ENCODE measurements around the gene DAZAP1. TPM values are rescaled to one million over a fixed set of nuclear protein-coding genes. Genes with fewer than 3 reads are reported as not detected.

The DAZAP1 gene
- total and polyA plus RNA-seq, 8 donors = 21.4 to 124 (median 51.5) TPM

DNA sequence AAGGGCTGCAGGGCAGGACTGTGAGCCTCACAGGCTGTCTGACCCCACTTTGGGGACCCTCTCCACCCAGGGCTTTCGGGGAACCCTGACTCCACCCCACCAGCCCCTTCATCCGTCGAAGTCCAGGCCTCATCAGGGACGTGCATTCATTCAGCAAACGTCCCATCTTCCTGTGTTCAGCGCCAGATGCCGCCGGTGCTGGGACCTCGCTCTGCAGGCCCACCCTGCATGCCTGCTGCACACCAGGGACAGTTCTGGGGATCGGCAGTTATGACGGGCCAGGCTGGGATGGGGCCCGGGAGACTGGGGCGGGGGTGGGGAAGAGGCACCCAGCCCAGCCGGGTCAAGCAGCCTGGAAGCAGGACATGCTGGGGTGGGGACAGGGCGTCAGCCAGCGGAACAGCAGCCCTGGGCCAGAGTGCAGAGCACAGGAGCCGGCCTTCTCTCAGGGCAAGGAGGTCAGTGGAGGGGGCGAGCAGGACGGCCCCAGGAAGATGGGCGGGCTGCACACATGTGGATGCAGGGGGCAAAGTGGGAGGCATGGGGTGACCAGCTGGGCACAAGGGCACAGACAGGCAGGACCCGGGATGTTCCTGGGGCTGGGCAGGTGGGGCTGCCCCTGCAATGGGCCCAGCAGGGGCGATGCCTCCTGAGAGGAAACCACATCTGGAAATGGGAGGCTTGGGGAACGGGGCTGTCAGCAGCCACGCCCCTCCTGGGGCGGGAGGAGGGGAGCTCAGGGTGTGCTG lies 11.2 kb upstream of the DAZAP1 start:
- no peak for TF ChIP-seq POLR2AphosphoS5 (IDR thresholded peaks at IDR 0.05)
- TF ChIP-seq POLR2A (IDR thresholded peaks at IDR 0.05) = no peak
- TF ChIP-seq EP300 (IDR thresholded peaks at IDR 0.05) = no peak
- TF ChIP-seq, protein P1, sequence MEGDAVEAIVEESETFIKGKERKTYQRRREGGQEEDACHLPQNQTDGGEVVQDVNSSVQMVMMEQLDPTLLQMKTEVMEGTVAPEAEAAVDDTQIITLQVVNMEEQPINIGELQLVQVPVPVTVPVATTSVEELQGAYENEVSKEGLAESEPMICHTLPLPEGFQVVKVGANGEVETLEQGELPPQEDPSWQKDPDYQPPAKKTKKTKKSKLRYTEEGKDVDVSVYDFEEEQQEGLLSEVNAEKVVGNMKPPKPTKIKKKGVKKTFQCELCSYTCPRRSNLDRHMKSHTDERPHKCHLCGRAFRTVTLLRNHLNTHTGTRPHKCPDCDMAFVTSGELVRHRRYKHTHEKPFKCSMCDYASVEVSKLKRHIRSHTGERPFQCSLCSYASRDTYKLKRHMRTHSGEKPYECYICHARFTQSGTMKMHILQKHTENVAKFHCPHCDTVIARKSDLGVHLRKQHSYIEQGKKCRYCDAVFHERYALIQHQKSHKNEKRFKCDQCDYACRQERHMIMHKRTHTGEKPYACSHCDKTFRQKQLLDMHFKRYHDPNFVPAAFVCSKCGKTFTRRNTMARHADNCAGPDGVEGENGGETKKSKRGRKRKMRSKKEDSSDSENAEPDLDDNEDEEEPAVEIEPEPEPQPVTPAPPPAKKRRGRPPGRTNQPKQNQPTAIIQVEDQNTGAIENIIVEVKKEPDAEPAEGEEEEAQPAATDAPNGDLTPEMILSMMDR (IDR thresholded peaks at IDR 0.05) = no peak
- Histone ChIP-seq H3K27me3 (peaks cover 0 to 7% (median 0%) of the 10 kb centered on the region in 3 donors), H3K9me3 (no peaks in the 10 kb centered on the region), H3K4me3 (no peak overlapping the region), H3K36me3 (peaks cover 18 to 36% (median 34%) of the 10 kb centered on the region in 4 donors), H3K4me1 (peaks cover 38 to 51% (median 49%) of the 10 kb centered on the region in 4 donors), H3K27ac (no peak overlapping the region)
- no peak for DNase-seq
- 29 to 46% (median 43%) methylated on average over 8 to 25 of the region's 25 CpGs for WGBS, 5 donors
- intact Hi-C loops (cut with DNase I; ENCODE audit: low total_unique reads) = no loop called here

DNA sequence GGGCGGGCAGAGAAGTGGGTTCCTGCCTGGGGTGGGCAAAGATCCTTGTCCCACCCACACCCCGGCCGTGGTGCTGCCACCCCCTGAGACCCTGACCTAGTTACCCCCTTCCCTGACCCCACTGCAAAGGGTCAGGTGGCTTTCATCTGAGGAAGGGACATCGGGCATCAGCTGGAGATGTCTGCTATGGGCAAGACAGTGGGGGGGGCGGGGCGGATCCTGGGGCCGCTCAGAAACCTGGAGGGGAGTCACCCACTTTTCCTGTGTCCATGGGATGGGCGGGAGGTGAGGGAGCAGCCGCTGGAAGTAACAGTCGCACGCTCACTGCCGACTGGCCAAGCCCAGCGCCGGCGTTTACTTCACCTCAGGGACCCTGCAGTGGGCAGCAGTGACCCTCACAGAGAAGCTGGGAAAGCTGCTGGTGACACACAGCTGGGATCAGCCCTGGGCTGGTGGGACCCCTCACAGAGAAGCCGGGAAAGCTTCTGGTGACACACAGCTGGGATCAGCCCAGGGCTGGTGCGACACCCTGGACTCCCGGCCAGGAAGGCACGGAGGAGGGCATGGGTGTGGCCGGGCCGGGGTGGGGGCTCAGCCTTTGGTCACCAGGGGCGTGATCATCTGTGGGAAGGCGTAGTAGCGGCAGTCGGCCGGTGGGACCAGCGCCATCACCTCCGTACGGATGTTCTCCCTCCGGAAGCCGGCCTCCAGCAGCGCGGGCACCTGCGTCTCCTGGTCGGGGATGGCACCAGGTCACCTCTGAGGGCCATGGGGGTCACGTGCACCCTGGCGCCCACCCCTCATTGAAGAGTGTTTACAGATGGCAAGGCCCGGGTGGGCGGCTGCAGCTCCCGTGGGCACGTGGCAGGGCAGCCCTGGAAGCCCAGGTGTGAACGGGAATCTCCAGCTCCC lies 10.4 kb upstream of the DAZAP1 start:
- H3K36me3 ChIP-seq = peaks cover 17 to 28% (median 26%) of the 10 kb centered on the region in 4 donors
- H3K4me3 ChIP-seq = no peak overlapping the region
- peaks cover 46 to 59% (median 58%) of the 10 kb centered on the region in 4 donors for H3K4me1 ChIP-seq
- TF ChIP-seq EP300 (IDR thresholded peaks at IDR 0.05) (no peak), POLR2AphosphoS5 (IDR thresholded peaks at IDR 0.05) (no peak), POLR2A (IDR thresholded peaks at IDR 0.05) (no peak)
- TF ChIP-seq, protein P1 (IDR thresholded peaks at IDR 0.05) = no peak
- H3K9me3 ChIP-seq = no peaks in the 10 kb centered on the region
- DNase-seq = no peak
- no peak overlapping the region for H3K27ac ChIP-seq
- WGBS, 5 donors = 60 to 81% (median 75%) methylated on average over 20 to 42 of the region's 42 CpGs
- intact Hi-C loops (cut with DNase I; ENCODE audit: low total_unique reads) = no loop called here
- H3K27me3 ChIP-seq = peaks cover 0 to 13% (median 0%) of the 10 kb centered on the region in 3 donors

DNA sequence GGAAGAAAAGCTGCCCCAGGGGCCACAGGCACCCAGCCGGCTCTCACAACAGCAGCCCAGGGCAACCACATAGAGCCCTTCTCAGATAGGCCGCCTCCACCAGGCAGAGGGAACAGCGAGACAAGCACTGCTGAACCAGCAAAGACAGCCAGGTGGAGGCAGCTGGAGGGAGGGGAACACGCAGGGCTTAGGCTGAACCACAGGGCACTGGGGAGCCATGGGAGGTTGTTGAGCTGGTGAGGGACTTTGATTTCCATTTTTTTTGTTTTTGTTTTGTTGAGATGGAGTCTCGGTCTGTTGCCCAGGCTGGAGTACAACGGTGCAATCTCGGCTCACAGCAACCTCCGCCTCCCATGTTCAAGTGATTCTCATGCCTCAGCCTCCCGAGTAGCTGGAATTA lies 9.5 kb upstream of the DAZAP1 start:
- WGBS, 5 donors = 89 to 93% (median 91%) methylated on average over 8 to 9 of the region's 9 CpGs
- Histone ChIP-seq H3K9me3 (no peaks in the 10 kb centered on the region), H3K27me3 (peaks cover 0 to 16% (median 0%) of the 10 kb centered on the region in 3 donors), H3K4me1 (peaks cover 46 to 67% (median 66%) of the 10 kb centered on the region in 4 donors), H3K36me3 (peaks cover 9 to 20% (median 18%) of the 10 kb centered on the region in 4 donors), H3K4me3 (no peak overlapping the region), H3K27ac (no peak overlapping the region)
- DNase-seq = no peak
- intact Hi-C loops (cut with DNase I; ENCODE audit: low total_unique reads) = no loop called here
- TF ChIP-seq, protein P1 (IDR thresholded peaks at IDR 0.05) = no peak
- TF ChIP-seq POLR2AphosphoS5 (IDR thresholded peaks at IDR 0.05) = no peak
- TF ChIP-seq POLR2A (IDR thresholded peaks at IDR 0.05) = no peak
- no peak for TF ChIP-seq EP300 (IDR thresholded peaks at IDR 0.05)

DNA sequence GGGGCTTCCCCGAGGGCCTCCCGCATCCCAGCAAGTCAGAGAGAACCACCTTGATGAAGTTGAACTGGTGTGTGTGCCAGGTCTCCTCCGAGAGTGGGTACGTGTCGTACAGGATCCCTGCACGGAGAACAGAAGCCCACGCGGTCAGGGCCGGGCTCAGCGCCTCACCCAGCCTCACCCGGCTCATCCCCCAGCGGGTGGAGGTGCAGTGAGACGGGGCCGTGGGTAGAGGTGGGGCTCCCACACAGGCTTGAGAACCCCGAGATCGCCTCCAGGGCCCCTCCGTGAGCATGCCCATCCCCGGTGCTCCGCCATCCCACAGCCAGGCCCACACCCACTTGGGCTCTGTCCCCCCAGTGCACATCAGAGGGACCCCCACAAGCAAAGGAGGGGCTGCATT lies 8.3 kb upstream of the DAZAP1 start:
- Histone ChIP-seq H3K4me3 (no peak overlapping the region), H3K27ac (no peak overlapping the region), H3K36me3 (peaks cover 0 to 7% (median 5%) of the 10 kb centered on the region in 4 donors), H3K4me1 (peaks cover 46 to 73% (median 69%) of the 10 kb centered on the region in 4 donors), H3K9me3 (no peaks in the 10 kb centered on the region), H3K27me3 (peaks cover 0 to 20% (median 0%) of the 10 kb centered on the region in 3 donors)
- DNase-seq = no peak
- intact Hi-C loops (cut with DNase I; ENCODE audit: low total_unique reads) = no loop called here
- 84 to 93% (median 90%) methylated on average over 7 to 19 of the region's 19 CpGs for WGBS, 5 donors
- TF ChIP-seq, protein P1 (IDR thresholded peaks at IDR 0.05) = no peak
- TF ChIP-seq EP300 (IDR thresholded peaks at IDR 0.05) = no peak
- no peak for TF ChIP-seq POLR2AphosphoS5 (IDR thresholded peaks at IDR 0.05)
- TF ChIP-seq POLR2A (IDR thresholded peaks at IDR 0.05) = no peak
